GM12872 (cell line): ENCODE results near the gene YTHDF1.

Source experiments
- CTCF ChIP-seq: IDR thresholded peaks from 3 replicates; pipeline ENCODE4 v1.5.1; 2011; ENCODE audit warnings: low read depth, mild to moderate bottlenecking, low read length, moderate library complexity; ENCODE audit not compliant: insufficient read depth

Gene YTHDF1

GRCh38 chr20:63178446-63178820, 37.5 kb downstream of the YTHDF1 start:
- no peak for TF ChIP-seq CTCF

GRCh38 chr20:63177785-63178445, 38.0 kb downstream of the YTHDF1 start:
- TF ChIP-seq CTCF, result no peak

GRCh38 chr20:63177134-63177784, 38.7 kb downstream of the YTHDF1 start:
- no peak for TF ChIP-seq CTCF

GRCh38 chr20:63176427-63177133, 39.4 kb downstream of the YTHDF1 start:
- no peak for TF ChIP-seq CTCF

- TF ChIP-seq CTCF, result no peak
These were observed 39.9 kb downstream of the YTHDF1 start for GRCh38 chr20:63176034-63176426.

- no peak for TF ChIP-seq CTCF
These were observed 40.7 kb downstream of the YTHDF1 start for GRCh38 chr20:63175038-63175895.
